SK-N-MC (cell line): ENCODE data around the gene SCML1.

Experiments
- EZH2 ChIP-seq: fragments of 200-600 bp; sonication (generic); IDR thresholded peaks from one replicate; pipeline ENCODE4 v1.6.1; 2017; ENCODE audit warnings: antibody characterized with exemption
- FOXP2 ChIP-seq: optimal IDR thresholded peaks from 2 replicates; pipeline ENCODE3; 2011; ENCODE audit warnings: mild to moderate bottlenecking, moderate library complexity; ENCODE audit not compliant: insufficient read depth; ENCODE audit errors: extremely low read length, control extremely low read depth
- POLR2AphosphoS5 ChIP-seq: IDR thresholded peaks from 2 replicates; pipeline ENCODE4 v1.6.1; 2012; ENCODE audit warnings: mild to moderate bottlenecking, low read depth, low read length, borderline replicate concordance

DNA sequence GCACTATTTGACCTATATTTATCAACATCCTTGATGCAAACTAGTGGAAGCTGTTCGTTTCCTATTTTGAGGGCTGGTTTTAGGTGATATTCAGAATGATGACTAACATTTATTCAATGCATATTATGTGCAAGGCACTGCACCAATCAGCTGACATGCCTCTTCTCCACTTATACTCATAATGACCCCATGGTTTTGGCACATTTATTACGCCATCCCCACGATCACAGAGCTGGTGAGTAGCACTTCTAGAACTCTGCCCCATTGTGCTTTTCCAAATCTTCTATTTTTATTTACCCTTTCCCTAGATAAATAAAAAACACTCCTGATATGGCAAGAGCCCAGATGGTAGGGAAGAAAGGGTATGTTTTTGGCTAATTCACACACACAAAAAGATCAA lies 13.1 kb downstream of the SCML1 start:
- no peak for TF ChIP-seq POLR2AphosphoS5
- no peak for TF ChIP-seq FOXP2
- no peak for TF ChIP-seq EZH2
